B cell (primary cell): ENCODE measurements around the gene SMAD7.

Source experiments
- EZH2 ChIP-seq: IDR thresholded peaks from 2 replicates; pipeline ENCODE4 v1.6.1; 2012; ENCODE audit warnings: borderline replicate concordance, low read depth, mild to moderate bottlenecking, moderate library complexity, low read length; ENCODE audit not compliant: insufficient read depth, poor library complexity, severe bottlenecking
- TF ChIP-seq, protein P1 (sequence below): fragments of 200-600 bp; IDR thresholded peaks from one replicate; pipeline ENCODE4 v1.8.0; 2022; ENCODE audit warnings: antibody characterized with exemption, mild to moderate bottlenecking

DNA sequence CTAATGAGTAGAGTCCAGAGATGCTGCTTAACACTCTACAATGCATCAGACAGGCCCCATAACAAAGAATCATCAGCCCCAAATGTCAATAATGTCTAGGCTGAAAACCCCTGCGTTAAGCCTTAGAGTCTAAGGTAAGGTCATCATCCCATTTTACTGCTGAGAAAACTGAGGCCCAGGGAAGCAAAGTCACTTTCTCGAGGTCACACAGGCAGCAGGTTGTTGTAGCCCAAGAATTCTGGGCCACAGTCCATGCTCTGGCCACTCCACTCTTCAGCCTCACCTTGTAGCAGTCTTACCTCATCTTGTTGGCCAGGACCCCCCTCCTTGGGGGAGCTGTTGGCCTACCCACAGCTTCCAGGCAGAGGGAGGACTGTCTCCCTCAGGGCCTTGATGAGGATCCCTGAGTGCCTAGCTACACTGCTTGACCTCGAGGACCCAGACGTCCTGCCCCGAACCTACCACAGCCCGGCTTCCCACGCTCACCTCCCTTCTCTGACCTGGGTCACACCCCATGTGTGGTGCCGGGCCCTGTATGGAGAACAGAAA is 54.4 kb downstream of the SMAD7 start:
- TF ChIP-seq, protein P1, sequence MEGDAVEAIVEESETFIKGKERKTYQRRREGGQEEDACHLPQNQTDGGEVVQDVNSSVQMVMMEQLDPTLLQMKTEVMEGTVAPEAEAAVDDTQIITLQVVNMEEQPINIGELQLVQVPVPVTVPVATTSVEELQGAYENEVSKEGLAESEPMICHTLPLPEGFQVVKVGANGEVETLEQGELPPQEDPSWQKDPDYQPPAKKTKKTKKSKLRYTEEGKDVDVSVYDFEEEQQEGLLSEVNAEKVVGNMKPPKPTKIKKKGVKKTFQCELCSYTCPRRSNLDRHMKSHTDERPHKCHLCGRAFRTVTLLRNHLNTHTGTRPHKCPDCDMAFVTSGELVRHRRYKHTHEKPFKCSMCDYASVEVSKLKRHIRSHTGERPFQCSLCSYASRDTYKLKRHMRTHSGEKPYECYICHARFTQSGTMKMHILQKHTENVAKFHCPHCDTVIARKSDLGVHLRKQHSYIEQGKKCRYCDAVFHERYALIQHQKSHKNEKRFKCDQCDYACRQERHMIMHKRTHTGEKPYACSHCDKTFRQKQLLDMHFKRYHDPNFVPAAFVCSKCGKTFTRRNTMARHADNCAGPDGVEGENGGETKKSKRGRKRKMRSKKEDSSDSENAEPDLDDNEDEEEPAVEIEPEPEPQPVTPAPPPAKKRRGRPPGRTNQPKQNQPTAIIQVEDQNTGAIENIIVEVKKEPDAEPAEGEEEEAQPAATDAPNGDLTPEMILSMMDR = no peak
- TF ChIP-seq EZH2 = no peak
